GM12878 (cell line): ENCODE data around the gene CLTRN. TPM values are rescaled to one million over a fixed set of nuclear protein-coding genes. Genes with fewer than 3 reads are reported as not detected.

Experiments used
- ATAC-seq: fragments of 200-7000 bp; cut with Tn5 transposase; 3 replicates; pipeline ENCODE4 v1.9.1; 2020; ENCODE audit warnings: mild to moderate bottlenecking, moderate library complexity
- BruUV-seq: library from RNA; stranded (reverse); fragments of 400-500 nt; replicated peaks from 2 replicates; lab custom pipeline; 2021; lab: Mats Ljungman, UMichigan
- CTCF ChIA-PET: fragments of 300-600 bp; sonication (Branson Sonifier 250); formaldehyde crosslinking; extraction: SDS; loops from one replicate; lab custom pipeline; 2021; ENCODE audit warnings: inconsistent platforms; lab: Yijun Ruan, JAX
- POLR2A ChIA-PET: fragments of 350-600 bp; formaldehyde crosslinking; extraction: SDS; loops from one replicate; lab custom pipeline; 2021; ENCODE audit warnings: inconsistent platforms; lab: Charles Lee
- RAD21 ChIA-PET: fragments of 300-600 bp; sonication (Branson Sonifier 250); formaldehyde crosslinking; loops from one replicate; lab custom pipeline; 2023; ENCODE audit warnings: antibody characterized with exemption; ENCODE audit not compliant: unreplicated experiment; lab: Charles Lee
- SMC1A ChIA-PET: fragments of 300-600 bp; sonication (Branson Sonifier 250); formaldehyde crosslinking; loops from one replicate; lab custom pipeline; 2023; ENCODE audit not compliant: unreplicated experiment, uncharacterized antibody; lab: Charles Lee
- DNase-seq: peaks from one replicate; pipeline ENCODE4 v3.0.0-alpha.2; 2011; ENCODE audit warnings: low read depth, low spot score
- FAIRE-seq: peaks from 3 replicates; lab custom pipeline; 2011; peaks lifted over from hg19 to GRCh38; lab: Jason Lieb, UNC
- H2AFZ ChIP-seq: 2 replicates; pipeline ENCODE4 v1.6.0; 2011; ENCODE audit warnings: low read depth, low read length, control low read depth; ENCODE audit not compliant: control insufficient read depth
- H3K27ac ChIP-seq: 2 replicates; pipeline ENCODE4 v1.5.1; 2011; ENCODE audit warnings: control low read depth; ENCODE audit not compliant: control insufficient read depth, insufficient read depth
- H3K27me3 ChIP-seq, 2 experiments: replicated peaks in 1 of 2; 2 replicates each; pipeline versions ENCODE4 v1.6.0 to v1.6.1; 2011; ENCODE audit warnings: low read length in 1 of 2; ENCODE audit not compliant: control insufficient read depth in 2 of 2, insufficient read depth in 2 of 2
- H3K36me3 ChIP-seq, 2 experiments: 2 replicates each; pipeline ENCODE4 v1.5.1; 2011; ENCODE audit warnings: low read length in 1 of 2; ENCODE audit not compliant: control insufficient read depth in 2 of 2, insufficient read depth in 2 of 2
- H3K4me1 ChIP-seq: 2 replicates; pipeline ENCODE4 v1.6.1; 2011; ENCODE audit warnings: mild to moderate bottlenecking, low read length, moderate library complexity, mixed read lengths; ENCODE audit not compliant: control insufficient read depth, insufficient read depth
- H3K4me2 ChIP-seq: 2 replicates; pipeline ENCODE4 v1.6.0; 2011; ENCODE audit warnings: control low read depth; ENCODE audit not compliant: control insufficient read depth, insufficient read depth
- H3K4me3 ChIP-seq: fragments of 200-600 bp; sonication (generic); 2 replicates; pipeline ENCODE4 v1.5.1; 2016
- H3K79me2 ChIP-seq: 2 replicates; pipeline ENCODE4 v1.6.0; 2011; ENCODE audit warnings: low read length; ENCODE audit not compliant: control insufficient read depth, insufficient read depth
- H3K9ac ChIP-seq: 2 replicates; pipeline ENCODE4 v1.8.0; 2011; ENCODE audit warnings: low read length, control low read depth, mixed read lengths; ENCODE audit not compliant: control insufficient read depth, insufficient read depth
- H3K9me3 ChIP-seq: replicated peaks from 3 replicates; pipeline ENCODE4 v1.5.1; 2011; ENCODE audit warnings: mild to moderate bottlenecking, low read length; ENCODE audit not compliant: control insufficient read depth, insufficient read depth
- H4K20me1 ChIP-seq: 2 replicates; pipeline ENCODE4 v1.6.0; 2011; ENCODE audit not compliant: control insufficient read depth, insufficient read depth
- BCL11A ChIP-seq: IDR thresholded peaks from 2 replicates; pipeline ENCODE4 v1.6.1; 2011; ENCODE audit warnings: low read depth, low read length
- GATAD2B ChIP-seq: fragments of 450-650 bp; conservative IDR thresholded peaks from 2 replicates; pipeline ENCODE4 v1.6.1; 2017; ENCODE audit warnings: low read depth, mild to moderate bottlenecking, moderate library complexity
- MLLT1 ChIP-seq: fragments of 450-650 bp; IDR thresholded peaks from 2 replicates; pipeline ENCODE4 v1.6.1; 2016; ENCODE audit warnings: mild to moderate bottlenecking
- MYC ChIP-seq: IDR thresholded peaks from 2 replicates; pipeline ENCODE4 v1.6.1; 2011; ENCODE audit warnings: mild to moderate bottlenecking, low read length, moderate library complexity, inconsistent platforms; ENCODE audit not compliant: insufficient read depth, insufficient replicate concordance, insufficient read length, severe bottlenecking
- PKNOX1 ChIP-seq: fragments of 450-650 bp; IDR thresholded peaks from 2 replicates; pipeline ENCODE4 v1.6.1; 2016; ENCODE audit warnings: mild to moderate bottlenecking
- RBBP5 ChIP-seq: fragments of 200-600 bp; sonication (generic); conservative IDR thresholded peaks from 2 replicates; pipeline ENCODE4 v1.6.1; 2016
- RELA ChIP-seq: fragments of 450-650 bp; IDR thresholded peaks from 2 replicates; pipeline ENCODE4 v1.8.0; 2014; ENCODE audit warnings: borderline replicate concordance; ENCODE audit not compliant: partially characterized antibody
- REST ChIP-seq: IDR thresholded peaks from 2 replicates; pipeline ENCODE4 v1.6.1; 2012; ENCODE audit warnings: mild to moderate bottlenecking, low read depth, low read length
- TARDBP ChIP-seq: IDR thresholded peaks from 2 replicates; pipeline ENCODE4 v1.6.1; 2016; ENCODE audit warnings: borderline replicate concordance
- TBL1XR1 ChIP-seq: IDR thresholded peaks from 2 replicates; pipeline ENCODE4 v1.6.1; 2012; ENCODE audit warnings: low read depth, low read length, improper control_type of control experiment
- ZBED1 ChIP-seq: IDR thresholded peaks from 2 replicates; pipeline ENCODE4 v1.6.1; 2016; ENCODE audit warnings: borderline replicate concordance
- ZBTB33 ChIP-seq: fragments of 450-650 bp; IDR thresholded peaks from 2 replicates; pipeline ENCODE4 v1.6.1; 2017; ENCODE audit warnings: mild to moderate bottlenecking
- ZNF217 ChIP-seq: fragments of 450-650 bp; IDR thresholded peaks from 2 replicates; pipeline ENCODE4 v1.6.1; 2017; ENCODE audit warnings: antibody characterized with exemption, mild to moderate bottlenecking
- ZZZ3 ChIP-seq: IDR thresholded peaks from 2 replicates; pipeline ENCODE4 v1.6.1; 2011; ENCODE audit warnings: low read depth; ENCODE audit not compliant: control insufficient read depth, insufficient read length
- WGBS: methylation state at CpG from one replicate; pipeline ENCODE4 v1.1.6; 2016; ENCODE audit warnings: low lambda C conversion rate; ENCODE audit not compliant: insufficient replicate concordance, insufficient coverage; ENCODE audit errors: missing lambda C conversion rate; 5-methylcytosine and 5-hydroxymethylcytosine counted together
- in situ Hi-C: fragments of 300-500 bp; cut with MboI; formaldehyde crosslinking; loops from 9 replicates; pipeline ENCODE4 v1.14.3; 2018; ENCODE audit warnings: mixed read lengths
- intact Hi-C: fragments of 100-400 bp; cut with micrococcal nuclease; formaldehyde crosslinking; loops from one replicate; pipeline ENCODE4 v1.14.2; 2022; ENCODE audit not compliant: unreplicated experiment
- polyA plus RNA-seq, 11 experiments: library from polyadenylated mRNA; depleted of rRNA in 4 of 11; unstranded in 6 of 11; stranded (reverse) in 5 of 11; fragments of >200 nt; fragmentation: Nextera tagmentation in 4 of 11; fragmentation: Illumina TruSeq in 1 of 11; extraction: Ambion mirVana in 4 of 11; extraction: Trizol in 1 of 11; gene quantifications; 1 replicate in 1 of 11; 2 replicates in 10 of 11; pipeline versions ENCODE4 v1.2.1 to v1.2.3, GENCODE V29; 2011 to 2016; ENCODE audit warnings: inconsistent platforms in 2 of 11, missing spikeins in 2 of 11, low read depth in 1 of 11
- total RNA-seq, 4 experiments: library from RNA; depleted of rRNA in 3 of 4; stranded (reverse); fragments of >200 nt in 3 of 4; fragmentation: Illumina TruSeq in 1 of 4; extraction: Trizol in 1 of 4; gene quantifications; 2 replicates each; pipeline versions ENCODE4 v1.2.1 to v1.2.3, GENCODE V29; 2013 to 2021

CLTRN gene
- total and polyA plus RNA-seq, 10 of the 15 experiments (the other 5 are each of a cell fraction or from before 2014, with no cell fraction given): 0.13 to 0.75 (median 0.27) TPM; not detected in 1

- no peak overlapping the region for H3K9ac ChIP-seq
- peaks cover 11% of the 10 kb centered on the region for H3K4me1 ChIP-seq
- ChIA-PET SMC1A (no interaction called here), POLR2A (no interaction called here), CTCF (interaction anchor here (0.7 to 1.7 kb wide), 3 partner anchors 10 to 465 kb away, joined by 3 to 4 read pairs (median 3); no protein-coding TSS in a partner anchor), RAD21 (no interaction called here)
- H3K4me3 ChIP-seq: no peak overlapping the region
- in situ Hi-C loops: no loop called here
- H2AFZ ChIP-seq: no peak overlapping the region
- TF ChIP-seq BCL11A (no peak), PKNOX1 (no peak), ZBED1 (no peak), RBBP5 (no peak), MLLT1 (no peak), ZNF217 (no peak), TARDBP (no peak), MYC (no peak), TBL1XR1 (no peak), ZBTB33 (no peak), RELA (no peak), REST (no peak), GATAD2B (no peak), ZZZ3 (no peak)
- FAIRE-seq (no peak), DNase-seq (no peak), ATAC-seq (no peak)
- no peaks in the 10 kb centered on the region for H4K20me1 ChIP-seq
- H3K27ac ChIP-seq: no peak overlapping the region
- H3K79me2 ChIP-seq: peaks cover 21% of the 10 kb centered on the region
- H3K4me2 ChIP-seq: no peak overlapping the region
- no peaks in the 10 kb centered on the region for H3K36me3 ChIP-seq
- no TSS peak for BruUV-seq
- WGBS: 92% methylated on average over 4 of the region's 4 CpGs
- no peaks in the 10 kb centered on the region for H3K9me3 ChIP-seq
- H3K27me3 ChIP-seq: no peaks in the 10 kb centered on the region
- intact Hi-C loops: loop anchor here (10.0 kb wide), 1 partner anchor 178 kb away; the partner anchor contains the start of gene PIR
These were observed 8.3 kb upstream of the CLTRN start for GRCh38 chrX:15672881-15673280.
